AG04450 (cell line): ENCODE results near the gene C16orf46. TPM values are rescaled to one million over a fixed set of nuclear protein-coding genes. Genes with fewer than 3 reads are reported as not detected.

Experiments
- CTCF ChIA-PET: fragments of 300-600, 350-600 bp; formaldehyde crosslinking; extraction: SDS; loops from one replicate; lab custom pipeline; 2022; ENCODE audit warnings: antibody characterized with exemption, inconsistent platforms; lab: Charles Lee
- POLR2A ChIA-PET: fragments of 350-600 bp; formaldehyde crosslinking; extraction: SDS; loops from one replicate; lab custom pipeline; 2021; ENCODE audit warnings: antibody characterized with exemption, inconsistent platforms; lab: Yijun Ruan, JAX
- DNase-seq: peaks from one replicate; pipeline ENCODE4 v3.0.0-alpha.2; 2011; ENCODE audit warnings: low read depth, low spot score
- H3K27ac ChIP-seq: one replicate; pipeline ENCODE4 v1.5.1; 2012; ENCODE audit warnings: low read depth, low read length, control low read depth
- H3K27me3 ChIP-seq: one replicate; pipeline ENCODE4 v1.6.0; 2012; ENCODE audit warnings: low read length; ENCODE audit not compliant: control insufficient read depth, insufficient read depth
- H3K4me3 ChIP-seq: 2 replicates; pipeline ENCODE4 v1.5.1; 2011; ENCODE audit warnings: mild to moderate bottlenecking, low read depth, low read length, control low read depth
- H3K9me3 ChIP-seq: 2 replicates; pipeline ENCODE4 v1.5.1; 2012; ENCODE audit warnings: low read length; ENCODE audit not compliant: control insufficient read depth, insufficient read depth
- polyA plus RNA-seq: library from polyadenylated mRNA; depleted of rRNA; stranded (reverse); fragments of >200 nt; gene quantifications from 2 replicates; pipeline ENCODE4 v1.2.3, GENCODE V29; 2011
- TF ChIP-seq, protein P1 (sequence below): IDR thresholded peaks from 2 replicates; pipeline ENCODE4 v1.5.1; 2011; ENCODE audit warnings: low read depth, low read length, control low read depth, inconsistent platforms

The C16orf46 gene
- polyA plus RNA-seq, 1 experiment = 0.33 TPM

DNA sequence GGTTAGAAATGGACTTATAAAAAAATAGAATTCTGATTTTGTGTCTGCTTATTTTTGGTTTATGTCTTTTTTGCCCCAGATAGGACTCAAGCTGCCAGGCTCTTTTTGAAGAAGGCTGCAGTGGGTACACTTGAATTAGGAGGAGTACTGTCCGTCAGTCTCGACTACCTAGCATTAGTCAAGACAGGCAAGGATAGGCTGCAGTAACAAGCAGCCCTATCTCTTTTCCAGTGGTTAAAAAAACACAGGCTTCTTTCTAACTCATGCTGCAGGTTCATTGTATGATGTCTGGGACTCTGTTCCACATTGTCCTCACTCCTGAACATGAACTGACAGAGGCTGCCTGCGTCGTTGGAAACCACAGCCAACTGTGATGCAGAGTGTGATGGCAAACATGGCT lies 8.0 kb downstream of the C16orf46 start:
- Histone ChIP-seq H3K27me3 (no peaks in the 10 kb centered on the region), H3K9me3 (no peaks in the 10 kb centered on the region), H3K4me3 (no peak overlapping the region), H3K27ac (no peak overlapping the region)
- ChIA-PET CTCF (no interaction called here), POLR2A (no interaction called here)
- DNase-seq = no peak
- TF ChIP-seq, protein P1, sequence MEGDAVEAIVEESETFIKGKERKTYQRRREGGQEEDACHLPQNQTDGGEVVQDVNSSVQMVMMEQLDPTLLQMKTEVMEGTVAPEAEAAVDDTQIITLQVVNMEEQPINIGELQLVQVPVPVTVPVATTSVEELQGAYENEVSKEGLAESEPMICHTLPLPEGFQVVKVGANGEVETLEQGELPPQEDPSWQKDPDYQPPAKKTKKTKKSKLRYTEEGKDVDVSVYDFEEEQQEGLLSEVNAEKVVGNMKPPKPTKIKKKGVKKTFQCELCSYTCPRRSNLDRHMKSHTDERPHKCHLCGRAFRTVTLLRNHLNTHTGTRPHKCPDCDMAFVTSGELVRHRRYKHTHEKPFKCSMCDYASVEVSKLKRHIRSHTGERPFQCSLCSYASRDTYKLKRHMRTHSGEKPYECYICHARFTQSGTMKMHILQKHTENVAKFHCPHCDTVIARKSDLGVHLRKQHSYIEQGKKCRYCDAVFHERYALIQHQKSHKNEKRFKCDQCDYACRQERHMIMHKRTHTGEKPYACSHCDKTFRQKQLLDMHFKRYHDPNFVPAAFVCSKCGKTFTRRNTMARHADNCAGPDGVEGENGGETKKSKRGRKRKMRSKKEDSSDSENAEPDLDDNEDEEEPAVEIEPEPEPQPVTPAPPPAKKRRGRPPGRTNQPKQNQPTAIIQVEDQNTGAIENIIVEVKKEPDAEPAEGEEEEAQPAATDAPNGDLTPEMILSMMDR = no peak

DNA sequence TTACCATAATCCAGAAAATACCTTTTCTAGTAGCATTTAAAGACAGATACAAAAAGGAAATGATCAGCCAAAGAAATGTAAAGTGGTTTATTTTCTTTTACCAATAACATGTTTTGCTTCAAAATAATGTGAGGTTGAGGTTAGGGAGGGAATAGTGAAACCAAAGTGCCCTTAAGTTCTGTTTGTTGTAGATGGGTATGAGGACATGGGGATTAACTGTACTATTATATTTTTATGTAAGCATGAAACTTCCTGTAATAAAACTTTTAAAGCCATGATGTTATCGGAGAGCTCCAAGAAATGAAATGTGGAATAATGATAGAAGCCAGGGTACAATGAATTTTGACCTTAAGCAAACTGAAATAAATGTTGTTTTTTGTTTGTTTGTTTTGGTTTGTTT lies 9.9 kb downstream of the C16orf46 start:
- Histone ChIP-seq H3K4me3 (no peak overlapping the region), H3K27ac (no peak overlapping the region), H3K27me3 (no peaks in the 10 kb centered on the region), H3K9me3 (no peaks in the 10 kb centered on the region)
- ChIA-PET CTCF (interaction anchor here (0.9 to 1.3 kb wide), 3 partner anchors 63 to 194 kb away, joined by 3 read pairs; no protein-coding TSS in a partner anchor), POLR2A (interaction anchor here (1.2 kb wide), 1 partner anchor 9 kb away, joined by 4 read pairs; the partner anchor contains the start of gene C16orf46)
- TF ChIP-seq, protein P1 = no peak
- no peak for DNase-seq

DNA sequence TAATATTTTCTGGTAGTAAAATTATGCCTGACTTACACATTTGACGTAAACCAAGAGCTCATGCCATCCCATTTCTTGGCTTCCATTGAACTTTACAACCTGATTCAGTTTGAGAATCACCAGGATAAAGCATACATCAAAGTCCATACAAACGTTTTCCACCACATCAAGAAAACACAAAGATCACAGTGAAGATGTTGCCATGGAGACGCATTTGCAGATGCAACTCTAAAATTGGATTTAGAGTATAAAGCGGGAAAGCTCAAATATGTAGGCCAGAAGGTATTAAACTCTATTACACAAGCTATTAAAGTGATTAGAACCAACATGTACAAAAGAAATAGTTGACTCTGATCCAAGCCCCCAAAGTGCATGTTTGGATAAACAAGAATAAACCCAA lies 10.4 kb downstream of the C16orf46 start:
- Histone ChIP-seq H3K27me3 (no peaks in the 10 kb centered on the region), H3K4me3 (no peak overlapping the region), H3K9me3 (no peaks in the 10 kb centered on the region), H3K27ac (no peak overlapping the region)
- CTCF ChIA-PET = interaction anchor here (0.9 to 1.3 kb wide), 3 partner anchors 62 to 195 kb away, joined by 3 read pairs; no protein-coding TSS in a partner anchor
- TF ChIP-seq, protein P1 = no peak
- DNase-seq = no peak
- POLR2A ChIA-PET = interaction anchor here (1.2 kb wide), 1 partner anchor 10 kb away, joined by 4 read pairs; the partner anchor contains the start of gene C16orf46

DNA sequence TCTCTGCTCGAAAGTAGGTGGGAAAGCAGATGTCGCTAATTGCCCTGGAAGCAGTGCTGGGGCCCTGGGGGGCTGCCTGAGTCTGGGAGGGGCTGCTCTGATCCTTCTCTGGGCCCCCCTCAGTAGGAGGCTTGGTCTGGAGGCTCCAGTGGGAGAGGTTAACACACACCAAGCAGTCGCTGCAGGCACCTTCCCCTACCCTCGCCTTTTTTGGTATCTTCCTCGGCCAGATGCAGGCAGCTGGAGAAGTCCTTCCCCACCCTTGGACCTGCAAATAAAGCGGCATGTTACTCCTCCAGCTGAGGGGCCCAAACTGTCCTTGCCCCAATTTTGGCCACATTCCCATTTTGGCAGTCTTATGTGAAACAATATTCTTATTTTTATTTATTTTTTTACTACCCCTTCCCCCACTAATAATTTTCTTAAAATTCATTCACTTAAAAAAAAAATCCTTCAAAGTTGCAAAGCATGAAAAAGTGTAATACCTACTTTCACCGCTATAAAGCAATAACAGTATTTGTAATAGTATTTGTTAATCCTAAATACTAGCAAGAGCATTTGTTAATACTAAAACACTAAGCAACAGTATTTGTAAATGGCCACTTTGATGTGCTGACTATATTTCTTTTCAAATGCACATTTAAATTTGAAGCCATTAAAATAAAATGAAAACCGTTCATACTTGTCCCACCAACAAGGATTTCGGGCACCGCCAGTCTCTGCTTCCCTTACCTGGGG lies 15.0 kb downstream of the C16orf46 start:
- no peak for DNase-seq
- CTCF ChIA-PET = no interaction called here
- POLR2A ChIA-PET = no interaction called here
- Histone ChIP-seq H3K27me3 (no peaks in the 10 kb centered on the region), H3K4me3 (no peak overlapping the region), H3K9me3 (no peaks in the 10 kb centered on the region), H3K27ac (no peak overlapping the region)
- TF ChIP-seq, protein P1 = no peak

DNA sequence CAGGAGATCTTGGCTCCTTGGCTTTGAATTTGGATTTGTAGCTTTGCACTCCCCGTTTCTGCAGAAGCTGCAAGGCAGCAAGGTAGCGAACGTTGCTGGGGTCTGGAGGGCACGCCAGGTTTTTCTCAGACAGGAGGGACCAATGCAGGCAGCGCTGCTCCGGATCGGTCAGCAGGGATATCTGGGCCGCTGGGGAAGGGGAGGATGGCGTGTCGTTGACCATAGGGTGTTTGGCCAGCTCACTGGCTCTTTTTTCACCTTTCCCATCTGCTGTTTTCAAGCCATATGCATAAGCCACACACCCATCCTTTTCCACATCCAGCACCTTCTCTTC lies 15.8 kb downstream of the C16orf46 start:
- H3K27ac ChIP-seq = no peak overlapping the region
- TF ChIP-seq, protein P1 = no peak
- CTCF ChIA-PET = no interaction called here
- no peak for DNase-seq
- POLR2A ChIA-PET = no interaction called here
- H3K27me3 ChIP-seq = no peaks in the 10 kb centered on the region
- H3K9me3 ChIP-seq = no peaks in the 10 kb centered on the region
- no peak overlapping the region for H3K4me3 ChIP-seq
